Testis (tissue), 3 donors: ENCODE data around the gene DDX1. TPM values are rescaled to one million over a fixed set of nuclear protein-coding genes. Genes with fewer than 3 reads are reported as not detected.

ENCODE experiments used
- DNase-seq: peaks from one replicate; pipeline ENCODE4 v3.0.0-alpha.2; 2019
- H3K27ac ChIP-seq, 2 donors: fragments of 200-600 bp; sonication (generic); one replicate each; pipeline ENCODE4 v1.5.1; 2019
- H3K27me3 ChIP-seq: fragments of 200-600 bp; sonication (generic); one replicate; pipeline ENCODE4 v1.5.1; 2019
- H3K36me3 ChIP-seq: fragments of 200-600 bp; sonication (generic); one replicate; pipeline ENCODE4 v1.5.1; 2017; ENCODE audit warnings: low read depth; ENCODE audit errors: missing control alignments
- H3K4me1 ChIP-seq: fragments of 200-600 bp; sonication (generic); one replicate; pipeline ENCODE4 v1.5.1; 2019
- H3K4me3 ChIP-seq, 2 donors: fragments of 200-600 bp; sonication (generic); one replicate each; pipeline ENCODE4 v1.5.1; 2017 to 2019
- H3K9me3 ChIP-seq: fragments of 200-600 bp; sonication (generic); one replicate; pipeline ENCODE4 v1.5.1; 2017
- CTCF ChIP-seq, 3 experiments: fragments of 450-650 bp in 2 of 3; fragments of 200-600 bp in 1 of 3; sonication (generic) in 1 of 3; IDR thresholded peaks; one replicate each; pipeline ENCODE4 v1.5.1; 2016 to 2019; ENCODE audit warnings: antibody characterized with exemption in 3 of 3, mild to moderate bottlenecking in 2 of 3, moderate library complexity in 1 of 3
- POLR2A ChIP-seq: fragments of 450-650 bp; IDR thresholded peaks from one replicate; pipeline ENCODE4 v1.6.1; 2017; ENCODE audit warnings: antibody characterized with exemption, mild to moderate bottlenecking, moderate library complexity
- WGBS, 2 donors: methylation state at CpG; one replicate each; pipeline ENCODE4 v1.1.5; 2018; 5-methylcytosine and 5-hydroxymethylcytosine counted together
- intact Hi-C: fragments of 100-400 bp; cut with DNase I; formaldehyde crosslinking; loops from one replicate; pipeline ENCODE4 v1.15.1; 2023; ENCODE audit warnings: low total_unique reads
- polyA plus RNA-seq: library from polyadenylated mRNA; stranded (reverse); fragments of 350-450 nt; fragmentation: Illumina TruSeq; extraction: RNeasy Lipid Tissue Mini Kit (QIAGEN cat#74804); gene quantifications from one replicate; pipeline ENCODE4 v1.2.3, GENCODE V29; 2014; ENCODE audit warnings: low read depth, low replicate concordance; ENCODE audit not compliant: insufficient read depth
- total RNA-seq, 2 donors: library from RNA; depleted of rRNA; stranded (reverse); fragments of >200 nt; gene quantifications; one replicate each; pipeline ENCODE4 v1.2.3, GENCODE V29; 2016

DDX1 gene
- total and polyA plus RNA-seq, 3 donors from 2014 or later, result 60.4 to 66.9 (median 65.0) TPM

GRCh38 chr2:15648593-15649525 lies 57.2 kb downstream of the DDX1 start:
- 88 to 95% methylated on average over 2 to 9 of the region's 10 CpGs for WGBS, 2 donors
- Histone ChIP-seq H3K4me3 (no peak overlapping the region), H3K27me3 (no peaks in the 10 kb centered on the region), H3K4me1 (no peaks in the 10 kb centered on the region), H3K36me3 (no peaks in the 10 kb centered on the region), H3K9me3 (no peaks in the 10 kb centered on the region), H3K27ac (no peak overlapping the region)
- DNase-seq, result no peak
- intact Hi-C loops, result no loop called here
- TF ChIP-seq POLR2A (no peak), CTCF (IDR thresholded peaks at IDR 0.05) (no peak)

GRCh38 chr2:15649561-15650255 lies 58.0 kb downstream of the DDX1 start:
- DNase-seq, result no peak
- intact Hi-C loops, result no loop called here
- WGBS, 2 donors, result 68 to 83% methylated on average over 14 of the region's 14 CpGs
- Histone ChIP-seq H3K27me3 (no peaks in the 10 kb centered on the region), H3K9me3 (no peaks in the 10 kb centered on the region), H3K4me1 (no peaks in the 10 kb centered on the region), H3K27ac (no peak overlapping the region), H3K36me3 (no peaks in the 10 kb centered on the region), H3K4me3 (no peak overlapping the region)
- TF ChIP-seq POLR2A, result no peak
- no peak for TF ChIP-seq CTCF (IDR thresholded peaks at IDR 0.05)

- WGBS, 2 donors, result 90 to 91% methylated on average over 11 of the region's 11 CpGs
- no peaks in the 10 kb centered on the region for H3K9me3 ChIP-seq
- H3K4me3 ChIP-seq, result no peak overlapping the region
- no peak overlapping the region for H3K27ac ChIP-seq
- intact Hi-C loops, result no loop called here
- no peak for DNase-seq
- TF ChIP-seq CTCF (IDR thresholded peaks at IDR 0.05), result no peak
- TF ChIP-seq POLR2A, result no peak
- H3K36me3 ChIP-seq, result no peaks in the 10 kb centered on the region
- H3K4me1 ChIP-seq, result no peaks in the 10 kb centered on the region
- no peaks in the 10 kb centered on the region for H3K27me3 ChIP-seq
These were observed 59.1 kb downstream of the DDX1 start for GRCh38 chr2:15650616-15651366.

GRCh38 chr2:15651367-15651727 lies 59.7 kb downstream of the DDX1 start:
- Histone ChIP-seq H3K4me3 (no peak overlapping the region), H3K27me3 (no peaks in the 10 kb centered on the region), H3K9me3 (no peaks in the 10 kb centered on the region), H3K4me1 (no peaks in the 10 kb centered on the region), H3K36me3 (no peaks in the 10 kb centered on the region), H3K27ac (no peak overlapping the region)
- 94 to 98% methylated on average over 7 of the region's 7 CpGs for WGBS, 2 donors
- TF ChIP-seq CTCF (IDR thresholded peaks at IDR 0.05), result no peak
- no peak for TF ChIP-seq POLR2A
- no peak for DNase-seq
- intact Hi-C loops, result no loop called here
